Prostate gland (tissue), 2 donors: Measurements from ENCODE around the gene DCP1B. TPM values are rescaled to one million over a fixed set of nuclear protein-coding genes. Genes with fewer than 3 reads are reported as not detected.
A peak's percentile ranks its signal among the peaks of the same experiment; 100 is the strongest.

Source experiments
- DNase-seq: peaks from one replicate; pipeline ENCODE4 v3.0.0-alpha.2; 2019; ENCODE audit warnings: low spot score
- H3K27ac ChIP-seq, 2 donors: fragments of 200-600 bp; sonication (generic); 2 replicates each; pipeline ENCODE4 v1.5.1; 2017 to 2019
- H3K27me3 ChIP-seq: fragments of 200-600 bp; sonication (generic); replicated peaks from 2 replicates; pipeline ENCODE4 v1.5.1; 2019; ENCODE audit not compliant: insufficient read depth
- H3K36me3 ChIP-seq, 2 donors: fragments of 200-600 bp; sonication (generic); 1 replicate in 1 of 2; 2 replicates in 1 of 2; pipeline versions ENCODE4 v1.5.1 to v1.8.1; 2017 to 2019
- H3K4me1 ChIP-seq: fragments of 200-600 bp; sonication (generic); replicated peaks from 2 replicates; pipeline ENCODE4 v1.5.1; 2019
- H3K4me3 ChIP-seq, 2 donors: fragments of 200-600 bp; sonication (generic); 2 replicates each; pipeline ENCODE4 v1.5.1; 2017 to 2019
- H3K9me3 ChIP-seq: fragments of 200-600 bp; sonication (generic); 2 replicates; pipeline ENCODE4 v1.5.1; 2017
- POLR2A ChIP-seq: fragments of 450-650 bp; IDR thresholded peaks from one replicate; pipeline ENCODE4 v1.6.1; 2016; ENCODE audit warnings: antibody characterized with exemption, mild to moderate bottlenecking
- POLR2AphosphoS5 ChIP-seq: sonication (generic); formaldehyde crosslinking; IDR thresholded peaks from one replicate; pipeline ENCODE4 v1.6.1; 2017; ENCODE audit warnings: antibody characterized with exemption
- WGBS: methylation state at CpG from one replicate; pipeline ENCODE4 v1.1.5; 2018; 5-methylcytosine and 5-hydroxymethylcytosine counted together
- intact Hi-C: fragments of 100-400 bp; cut with DNase I; formaldehyde crosslinking; loops from one replicate; pipeline ENCODE4 v1.14.2; 2022
- total RNA-seq, 2 donors: library from RNA; depleted of rRNA; stranded (reverse); fragments of >200 nt; gene quantifications; one replicate each; pipeline ENCODE4 v1.1.0, GENCODE V29; 2016
- TF ChIP-seq, protein P1 (sequence below), 4 experiments: fragments of 200-600 bp in 2 of 4; fragments of 450-650 bp in 2 of 4; sonication (generic) in 2 of 4; IDR thresholded peaks; 1 replicate in 3 of 4; 2 replicates in 1 of 4; pipeline ENCODE4 v1.5.1; 2016 to 2019; ENCODE audit warnings: antibody characterized with exemption in 4 of 4, mild to moderate bottlenecking in 2 of 4, moderate library complexity in 2 of 4

Gene DCP1B
- total RNA-seq, 2 donors from 2014 or later = 20.1 to 31.9 TPM

- TF ChIP-seq POLR2A (no peak), POLR2AphosphoS5 (no peak)
- TF ChIP-seq, protein P1, sequence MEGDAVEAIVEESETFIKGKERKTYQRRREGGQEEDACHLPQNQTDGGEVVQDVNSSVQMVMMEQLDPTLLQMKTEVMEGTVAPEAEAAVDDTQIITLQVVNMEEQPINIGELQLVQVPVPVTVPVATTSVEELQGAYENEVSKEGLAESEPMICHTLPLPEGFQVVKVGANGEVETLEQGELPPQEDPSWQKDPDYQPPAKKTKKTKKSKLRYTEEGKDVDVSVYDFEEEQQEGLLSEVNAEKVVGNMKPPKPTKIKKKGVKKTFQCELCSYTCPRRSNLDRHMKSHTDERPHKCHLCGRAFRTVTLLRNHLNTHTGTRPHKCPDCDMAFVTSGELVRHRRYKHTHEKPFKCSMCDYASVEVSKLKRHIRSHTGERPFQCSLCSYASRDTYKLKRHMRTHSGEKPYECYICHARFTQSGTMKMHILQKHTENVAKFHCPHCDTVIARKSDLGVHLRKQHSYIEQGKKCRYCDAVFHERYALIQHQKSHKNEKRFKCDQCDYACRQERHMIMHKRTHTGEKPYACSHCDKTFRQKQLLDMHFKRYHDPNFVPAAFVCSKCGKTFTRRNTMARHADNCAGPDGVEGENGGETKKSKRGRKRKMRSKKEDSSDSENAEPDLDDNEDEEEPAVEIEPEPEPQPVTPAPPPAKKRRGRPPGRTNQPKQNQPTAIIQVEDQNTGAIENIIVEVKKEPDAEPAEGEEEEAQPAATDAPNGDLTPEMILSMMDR (IDR thresholded peaks at IDR 0.05) = no peak
- DNase-seq = no peak
- no peak overlapping the region for H3K4me3 ChIP-seq
- WGBS = 67% methylated on average over 5 of the region's 5 CpGs
- H3K4me1 ChIP-seq = no peaks in the 10 kb centered on the region
- H3K27ac ChIP-seq = no peak overlapping the region
- no peaks in the 10 kb centered on the region for H3K27me3 ChIP-seq
- intact Hi-C loops = no loop called here
- no peaks in the 10 kb centered on the region for H3K36me3 ChIP-seq
- no peaks in the 10 kb centered on the region for H3K9me3 ChIP-seq
Measured at GRCh38 chr12:2008677-2009076, 4.4 kb upstream of the DCP1B start.

- no peaks in the 10 kb centered on the region for H3K27me3 ChIP-seq
- no peak for DNase-seq
- intact Hi-C loops = loop anchor here (2.0 to 5.0 kb wide), 2 partner anchors 36 to 49 kb away; partner anchors contain the start of gene CACNA1C
- WGBS = 0% methylated on average over 13 of the region's 13 CpGs
- peak overlapping the region; percentile 89 to 92 for H3K27ac ChIP-seq
- no peak for TF ChIP-seq POLR2AphosphoS5
- no peak for TF ChIP-seq POLR2A
- TF ChIP-seq, protein P1 (IDR thresholded peaks at IDR 0.05) = no peak
- no peaks in the 10 kb centered on the region for H3K4me1 ChIP-seq
- no peaks in the 10 kb centered on the region for H3K9me3 ChIP-seq
- H3K4me3 ChIP-seq = peak overlapping the region; percentile 71 to 92
- no peaks in the 10 kb centered on the region for H3K36me3 ChIP-seq
Measured at GRCh38 chr12:2003676-2004112, 563 bp downstream of the DCP1B start.

- no peak overlapping the region for H3K27ac ChIP-seq
- TF ChIP-seq, protein P1 (IDR thresholded peaks at IDR 0.05) = no peak
- TF ChIP-seq POLR2A = no peak
- no peak for TF ChIP-seq POLR2AphosphoS5
- H3K27me3 ChIP-seq = no peaks in the 10 kb centered on the region
- 90% methylated on average over 4 of the region's 4 CpGs for WGBS
- H3K9me3 ChIP-seq = no peaks in the 10 kb centered on the region
- no peaks in the 10 kb centered on the region for H3K36me3 ChIP-seq
- DNase-seq = no peak
- no peak overlapping the region for H3K4me3 ChIP-seq
- no peaks in the 10 kb centered on the region for H3K4me1 ChIP-seq
- intact Hi-C loops = no loop called here
Measured at GRCh38 chr12:1995205-1995896, 8.9 kb downstream of the DCP1B start.

GRCh38 chr12:1994429-1995143 is 9.7 kb downstream of the DCP1B start:
- no peak overlapping the region for H3K4me3 ChIP-seq
- no peak for DNase-seq
- H3K27me3 ChIP-seq = no peaks in the 10 kb centered on the region
- H3K36me3 ChIP-seq = no peaks in the 10 kb centered on the region
- no peak for TF ChIP-seq POLR2AphosphoS5
- TF ChIP-seq, protein P1 (IDR thresholded peaks at IDR 0.05) = no peak
- no peak for TF ChIP-seq POLR2A
- H3K4me1 ChIP-seq = no peaks in the 10 kb centered on the region
- H3K27ac ChIP-seq = peak overlapping the region; percentile 1 to 32
- intact Hi-C loops = no loop called here
- H3K9me3 ChIP-seq = no peaks in the 10 kb centered on the region
- WGBS = 91% methylated on average over 1 of the region's 1 CpG
